HepG2 (cell line): ENCODE results near the gene TRRAP. TPM values are rescaled to one million over a fixed set of nuclear protein-coding genes. Genes with fewer than 3 reads are reported as not detected.
A peak's percentile ranks its signal among the peaks of the same experiment; 100 is the strongest.

ENCODE experiments used
- EP300 ChIP-seq, 3 experiments: sonication (generic) in 1 of 3; formaldehyde crosslinking in 1 of 3; IDR thresholded peaks; 2 replicates each; pipeline versions ENCODE4 v1.5.1 to v1.6.1; 2011 to 2020; ENCODE audit warnings: low read depth in 2 of 3, low read length in 2 of 3, borderline replicate concordance in 1 of 3, improper control_type of control experiment in 1 of 3, mild to moderate bottlenecking in 1 of 3, missing genetic modification reagents in 1 of 3, moderate library complexity in 1 of 3
- SRSF1 ChIP-seq: fragments of 200-400 bp; formaldehyde crosslinking; optimal IDR thresholded peaks from 2 replicates; pipeline ENCODE3; 2017; ENCODE audit warnings: mild to moderate bottlenecking, low read depth, low read length, moderate library complexity
- ZNF232 ChIP-seq: sonication (generic); formaldehyde crosslinking; IDR thresholded peaks from 2 replicates; pipeline ENCODE4 v1.4.0; 2020; ENCODE audit warnings: missing genetic modification reagents, borderline replicate concordance
- ZNF761 ChIP-seq: sonication (generic); formaldehyde crosslinking; conservative IDR thresholded peaks from 2 replicates; pipeline ENCODE4 v1.4.0; 2020; ENCODE audit warnings: mild to moderate bottlenecking, missing genetic modification reagents
- ZNF788 ChIP-seq: sonication (generic); formaldehyde crosslinking; IDR thresholded peaks from 2 replicates; pipeline ENCODE4 v1.5.0; 2020; ENCODE audit warnings: mild to moderate bottlenecking, missing genetic modification reagents, borderline replicate concordance
- polyA plus RNA-seq, 8 experiments: library from polyadenylated mRNA; depleted of rRNA in 3 of 8; stranded (reverse) in 7 of 8; unstranded in 1 of 8; fragments of >200 nt; fragmentation: Illumina TruSeq in 4 of 8; extraction: Trizol in 4 of 8; gene quantifications; 2 replicates each; pipeline versions ENCODE4 v1.2.1 to v1.2.3, GENCODE V29; 2011 to 2016; ENCODE audit warnings: low read depth in 4 of 8, missing spikeins in 1 of 8, mixed read lengths in 1 of 8; ENCODE audit not compliant: insufficient read depth in 1 of 8
- total RNA-seq, 5 experiments: library from RNA; depleted of rRNA; stranded (reverse); fragments of >200 nt; fragmentation: Illumina TruSeq; extraction: Trizol; gene quantifications; 2 replicates each; pipeline ENCODE4 v1.2.3, GENCODE V29; 2016; ENCODE audit warnings: low read depth in 1 of 5
- TF ChIP-seq, protein P1 (sequence below), 2 experiments: fragments of 450-650 bp in 1 of 2; sonication (generic) in 1 of 2; formaldehyde crosslinking; IDR thresholded peaks; 2 replicates each; pipeline versions ENCODE4 v1.5.0 to v1.8.0; 2020 to 2022; ENCODE audit warnings: mild to moderate bottlenecking in 1 of 2, missing genetic modification reagents in 1 of 2
- TF ChIP-seq, protein P2 (sequence below): sonication (generic); formaldehyde crosslinking; IDR thresholded peaks from 2 replicates; pipeline ENCODE4 v1.8.1; 2023; ENCODE audit warnings: mild to moderate bottlenecking, moderate library complexity, missing genetic modification reagents
- TF ChIP-seq, protein P3 (sequence below): sonication (generic); formaldehyde crosslinking; conservative IDR thresholded peaks from 2 replicates; pipeline ENCODE4 v1.8.0; 2022; ENCODE audit warnings: mild to moderate bottlenecking, moderate library complexity, missing genetic modification reagents
- TF ChIP-seq, protein P4 (sequence below): sonication (generic); formaldehyde crosslinking; IDR thresholded peaks from 2 replicates; pipeline ENCODE4 v1.5.0; 2020; ENCODE audit warnings: mild to moderate bottlenecking, missing genetic modification reagents, moderate library complexity

TRRAP gene
- total and polyA plus RNA-seq, 2 of the 13 experiments (the other 11 are each of a cell fraction or from before 2014, with no cell fraction given): 8.6 to 10.5 TPM

DNA sequence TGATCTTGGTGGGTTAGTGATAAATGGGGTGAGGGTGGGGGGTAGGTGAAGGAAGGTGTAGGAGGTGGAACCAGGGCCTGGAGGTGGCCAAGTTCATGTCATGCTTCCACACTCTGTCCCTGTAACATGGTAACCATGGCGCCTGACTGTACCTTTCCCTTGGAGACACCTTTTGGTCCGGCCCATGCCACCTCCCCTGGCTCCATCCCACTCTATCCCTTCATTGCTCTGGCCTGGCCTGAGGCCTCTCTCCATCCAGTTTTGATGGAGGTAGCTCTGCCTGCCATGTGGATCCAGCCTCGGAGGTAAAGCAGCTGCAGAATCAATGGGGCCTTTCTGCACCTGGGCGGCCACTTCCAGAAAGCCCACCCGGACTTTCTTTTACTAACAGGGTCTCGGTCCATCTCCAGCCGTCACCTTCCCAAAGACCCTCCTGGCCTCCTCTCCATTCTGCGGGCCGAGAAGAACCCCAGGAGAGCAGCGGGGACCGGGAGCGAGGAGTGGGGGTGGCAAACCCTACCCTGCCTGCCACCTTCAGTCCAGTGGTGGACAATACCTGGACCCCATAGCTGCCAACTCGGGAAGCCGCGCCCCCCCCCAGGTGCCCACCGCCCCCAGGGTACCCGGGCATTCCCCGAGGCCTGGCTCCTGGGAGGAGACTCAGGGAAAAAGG lies 504 bp upstream of the TRRAP start (continued):
- TF ChIP-seq, protein P1, sequence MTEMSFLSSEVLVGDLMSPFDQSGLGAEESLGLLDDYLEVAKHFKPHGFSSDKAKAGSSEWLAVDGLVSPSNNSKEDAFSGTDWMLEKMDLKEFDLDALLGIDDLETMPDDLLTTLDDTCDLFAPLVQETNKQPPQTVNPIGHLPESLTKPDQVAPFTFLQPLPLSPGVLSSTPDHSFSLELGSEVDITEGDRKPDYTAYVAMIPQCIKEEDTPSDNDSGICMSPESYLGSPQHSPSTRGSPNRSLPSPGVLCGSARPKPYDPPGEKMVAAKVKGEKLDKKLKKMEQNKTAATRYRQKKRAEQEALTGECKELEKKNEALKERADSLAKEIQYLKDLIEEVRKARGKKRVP (CRISPR knock-in tag; IDR thresholded peaks at IDR 0.05): no peak
- TF ChIP-seq ZNF761 (CRISPR knock-in tag) (no peak), ZNF232 (CRISPR knock-in tag) (no peak), EP300 (IDR thresholded peaks at IDR 0.05; ENCODE audit: low read depth in 2 of 2, low read length in 2 of 2) (no peak), EP300 (CRISPR knock-in tag; IDR thresholded peaks at IDR 0.05; ENCODE audit: borderline replicate concordance) (no peak), ZNF788 (CRISPR knock-in tag) (no peak), SRSF1 (peak; percentile 22)
- TF ChIP-seq, protein P2, sequence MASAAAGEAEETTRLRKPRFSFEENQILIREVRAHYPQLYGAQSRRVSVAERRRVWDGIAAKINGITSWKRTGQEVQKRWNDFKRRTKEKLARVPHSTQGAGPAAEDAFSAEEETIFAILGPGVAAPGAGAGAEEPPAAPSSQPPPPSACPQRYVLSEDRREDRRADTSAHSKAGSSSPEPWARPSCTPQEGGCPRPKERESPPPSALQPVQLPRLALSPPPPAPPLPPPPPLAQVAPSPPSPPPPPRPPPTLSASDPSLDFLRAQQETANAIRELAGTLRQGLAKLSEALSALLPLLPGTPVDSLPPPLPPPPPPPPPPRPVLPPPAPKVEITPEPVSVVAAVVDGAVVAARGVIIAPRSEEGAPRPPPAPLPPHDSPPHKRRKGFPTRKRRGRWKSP (CRISPR knock-in tag): peak; percentile 4; the same call in 1 of the 2 replicates
- TF ChIP-seq, protein P3, sequence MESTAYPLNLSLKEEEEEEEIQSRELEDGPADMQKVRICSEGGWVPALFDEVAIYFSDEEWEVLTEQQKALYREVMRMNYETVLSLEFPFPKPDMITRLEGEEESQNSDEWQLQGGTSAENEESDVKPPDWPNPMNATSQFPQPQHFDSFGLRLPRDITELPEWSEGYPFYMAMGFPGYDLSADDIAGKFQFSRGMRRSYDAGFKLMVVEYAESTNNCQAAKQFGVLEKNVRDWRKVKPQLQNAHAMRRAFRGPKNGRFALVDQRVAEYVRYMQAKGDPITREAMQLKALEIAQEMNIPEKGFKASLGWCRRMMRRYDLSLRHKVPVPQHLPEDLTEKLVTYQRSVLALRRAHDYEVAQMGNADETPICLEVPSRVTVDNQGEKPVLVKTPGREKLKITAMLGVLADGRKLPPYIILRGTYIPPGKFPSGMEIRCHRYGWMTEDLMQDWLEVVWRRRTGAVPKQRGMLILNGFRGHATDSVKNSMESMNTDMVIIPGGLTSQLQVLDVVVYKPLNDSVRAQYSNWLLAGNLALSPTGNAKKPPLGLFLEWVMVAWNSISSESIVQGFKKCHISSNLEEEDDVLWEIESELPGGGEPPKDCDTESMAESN (CRISPR knock-in tag): no peak
- TF ChIP-seq, protein P4, sequence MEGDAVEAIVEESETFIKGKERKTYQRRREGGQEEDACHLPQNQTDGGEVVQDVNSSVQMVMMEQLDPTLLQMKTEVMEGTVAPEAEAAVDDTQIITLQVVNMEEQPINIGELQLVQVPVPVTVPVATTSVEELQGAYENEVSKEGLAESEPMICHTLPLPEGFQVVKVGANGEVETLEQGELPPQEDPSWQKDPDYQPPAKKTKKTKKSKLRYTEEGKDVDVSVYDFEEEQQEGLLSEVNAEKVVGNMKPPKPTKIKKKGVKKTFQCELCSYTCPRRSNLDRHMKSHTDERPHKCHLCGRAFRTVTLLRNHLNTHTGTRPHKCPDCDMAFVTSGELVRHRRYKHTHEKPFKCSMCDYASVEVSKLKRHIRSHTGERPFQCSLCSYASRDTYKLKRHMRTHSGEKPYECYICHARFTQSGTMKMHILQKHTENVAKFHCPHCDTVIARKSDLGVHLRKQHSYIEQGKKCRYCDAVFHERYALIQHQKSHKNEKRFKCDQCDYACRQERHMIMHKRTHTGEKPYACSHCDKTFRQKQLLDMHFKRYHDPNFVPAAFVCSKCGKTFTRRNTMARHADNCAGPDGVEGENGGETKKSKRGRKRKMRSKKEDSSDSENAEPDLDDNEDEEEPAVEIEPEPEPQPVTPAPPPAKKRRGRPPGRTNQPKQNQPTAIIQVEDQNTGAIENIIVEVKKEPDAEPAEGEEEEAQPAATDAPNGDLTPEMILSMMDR (CRISPR knock-in tag): peak; percentile 11; the same call in 1 of the 2 replicates
